HepG2 (cell line): ENCODE measurements around the gene SLCO2A1. TPM values are rescaled to one million over a fixed set of nuclear protein-coding genes. Genes with fewer than 3 reads are reported as not detected.
A peak's percentile ranks its signal among the peaks of the same experiment; 100 is the strongest.

Source experiments
- ATAC-seq: fragments of 200-7000 bp; cut with Tn5 transposase; 3 replicates; pipeline ENCODE4 v1.9.1; 2020; ENCODE audit warnings: mild to moderate bottlenecking, moderate library complexity
- BruUV-seq: library from RNA; stranded (reverse); fragments of 400-500 nt; replicated peaks from 2 replicates; lab custom pipeline; 2021; lab: Mats Ljungman, UMichigan
- CTCF ChIA-PET: fragments of 300-600 bp; formaldehyde crosslinking; extraction: SDS; loops from one replicate; lab custom pipeline; 2021; ENCODE audit warnings: low total read pairs, inconsistent platforms, low intra/inter-chr PET ratio; lab: Yijun Ruan, JAX
- POLR2A ChIA-PET: fragments of 350-600 bp; sonication (Branson Sonifier 250); formaldehyde crosslinking; loops from one replicate; lab custom pipeline; 2020; ENCODE audit warnings: antibody characterized with exemption, inconsistent platforms; lab: Yijun Ruan, JAX
- DNase-seq: peaks from one replicate; pipeline ENCODE4 v3.0.0-alpha.2; 2015; ENCODE audit warnings: low spot score
- FAIRE-seq: peaks from 3 replicates; lab custom pipeline; 2011; peaks lifted over from hg19 to GRCh38; lab: Jason Lieb, UNC
- H2AFZ ChIP-seq: one replicate; pipeline ENCODE4 v1.6.1; 2011; ENCODE audit warnings: low read length, inconsistent platforms
- H3K27ac ChIP-seq: fragments of 300-600 bp; 3 replicates; pipeline ENCODE4 v1.8.0; 2011; ENCODE audit warnings: mixed run types, mild to moderate bottlenecking, mixed read lengths, low read length, inconsistent platforms; ENCODE audit not compliant: insufficient read depth; ENCODE audit errors: extremely low read length
- H3K27me3 ChIP-seq, 2 experiments: fragments of 200-600 bp in 1 of 2; 2 replicates in 1 of 2; 3 replicates in 1 of 2; pipeline versions ENCODE4 v1.6.0 to v1.8.0; 2011; ENCODE audit warnings: low read length in 2 of 2, mild to moderate bottlenecking in 2 of 2, moderate library complexity in 2 of 2, inconsistent platforms in 1 of 2; ENCODE audit not compliant: insufficient read depth in 2 of 2, control insufficient read depth in 1 of 2
- H3K36me3 ChIP-seq, 2 experiments: fragments of 200-600 bp in 1 of 2; replicated peaks in 1 of 2; 2 replicates in 1 of 2; 3 replicates in 1 of 2; pipeline versions ENCODE4 v1.5.1 to v1.8.0; 2011; ENCODE audit warnings: low read length in 2 of 2, inconsistent platforms in 1 of 2; ENCODE audit not compliant: insufficient read depth in 2 of 2, control insufficient read depth in 1 of 2
- H3K4me1 ChIP-seq: 2 replicates; pipeline ENCODE4 v1.5.1; 2012; ENCODE audit warnings: low read length, inconsistent platforms; ENCODE audit not compliant: insufficient read depth
- H3K4me2 ChIP-seq: 2 replicates; pipeline ENCODE4 v1.6.0; 2011; ENCODE audit warnings: low read depth, low read length, inconsistent platforms
- H3K4me3 ChIP-seq, 3 experiments: fragments of 200-600 bp in 1 of 3; sonication (generic), shearing (Covaris generic) in 1 of 3; replicated peaks in 1 of 3; 2 replicates each; pipeline ENCODE4 v1.5.1; 2011 to 2016; ENCODE audit warnings: low read length in 3 of 3, inconsistent platforms in 2 of 3, low read depth in 2 of 3, mild to moderate bottlenecking in 2 of 3, control low read depth in 1 of 3, mixed read lengths in 1 of 3; ENCODE audit not compliant: insufficient read depth in 1 of 3
- H3K79me2 ChIP-seq: one replicate; pipeline ENCODE4 v1.6.1; 2011; ENCODE audit warnings: low read length, inconsistent platforms; ENCODE audit not compliant: insufficient read depth
- H3K9ac ChIP-seq: 2 replicates; pipeline ENCODE4 v1.6.0; 2011; ENCODE audit warnings: mild to moderate bottlenecking, low read depth, low read length, inconsistent platforms; ENCODE audit not compliant: insufficient read depth
- H3K9me3 ChIP-seq: 2 replicates; pipeline ENCODE4 v1.5.1; 2012; ENCODE audit warnings: mild to moderate bottlenecking, low read length
- H4K20me1 ChIP-seq: 2 replicates; pipeline ENCODE4 v1.6.0; 2011; ENCODE audit warnings: inconsistent platforms, mild to moderate bottlenecking, low read length, moderate library complexity; ENCODE audit not compliant: insufficient read depth
- EEA1 ChIP-seq: sonication (generic); formaldehyde crosslinking; IDR thresholded peaks from 2 replicates; pipeline ENCODE4 v1.5.1; 2020; ENCODE audit warnings: mild to moderate bottlenecking, missing genetic modification reagents, borderline replicate concordance
- GMEB2 ChIP-seq: IDR thresholded peaks from 2 replicates; pipeline ENCODE4 v1.6.1; 2016; ENCODE audit warnings: missing biosample characterization, missing genetic modification reagents, low read depth
- MEF2D ChIP-seq: sonication (generic); formaldehyde crosslinking; IDR thresholded peaks from 2 replicates; pipeline ENCODE4 v1.5.1; 2020; ENCODE audit warnings: mild to moderate bottlenecking, missing genetic modification reagents
- TRAFD1 ChIP-seq: sonication (generic); formaldehyde crosslinking; IDR thresholded peaks from 2 replicates; pipeline ENCODE4 v1.5.1; 2020; ENCODE audit warnings: missing genetic modification reagents, mild to moderate bottlenecking, borderline replicate concordance
- ZNF780A ChIP-seq: sonication (generic); formaldehyde crosslinking; IDR thresholded peaks from 2 replicates; pipeline ENCODE4 v1.8.0; 2022; ENCODE audit warnings: mild to moderate bottlenecking, missing genetic modification reagents, moderate library complexity
- WGBS: methylation state at CpG from one replicate; pipeline ENCODE4 v1.1.6; 2017; ENCODE audit warnings: low lambda C conversion rate; 5-methylcytosine and 5-hydroxymethylcytosine counted together
- in situ Hi-C: cut with HindIII; loops from 2 replicates; pipeline ENCODE4 v1.10.0; 2017; ENCODE audit warnings: low pct_unique_long_range_greater_than_20kb; ENCODE audit not compliant: extremely low pct_ligation_motif_present
- intact Hi-C: fragments of 100-400 bp; cut with micrococcal nuclease; formaldehyde crosslinking; loops from one replicate; pipeline ENCODE4 v1.10.0; 2022; ENCODE audit not compliant: unreplicated experiment
- polyA plus RNA-seq, 8 experiments: library from polyadenylated mRNA; depleted of rRNA in 3 of 8; stranded (reverse) in 7 of 8; unstranded in 1 of 8; fragments of >200 nt; fragmentation: Illumina TruSeq in 4 of 8; extraction: Trizol in 4 of 8; gene quantifications; 2 replicates each; pipeline versions ENCODE4 v1.2.1 to v1.2.3, GENCODE V29; 2011 to 2016; ENCODE audit warnings: low read depth in 4 of 8, missing spikeins in 1 of 8, mixed read lengths in 1 of 8; ENCODE audit not compliant: insufficient read depth in 1 of 8
- total RNA-seq, 5 experiments: library from RNA; depleted of rRNA; stranded (reverse); fragments of >200 nt; fragmentation: Illumina TruSeq; extraction: Trizol; gene quantifications; 2 replicates each; pipeline ENCODE4 v1.2.3, GENCODE V29; 2016; ENCODE audit warnings: low read depth in 1 of 5
- TF ChIP-seq, protein P1 (sequence below): sonication (generic); formaldehyde crosslinking; IDR thresholded peaks from 2 replicates; pipeline ENCODE4; 2020; ENCODE audit warnings: missing genetic modification reagents, mild to moderate bottlenecking, borderline replicate concordance
- TF ChIP-seq, protein P2 (sequence below): sonication (generic); formaldehyde crosslinking; IDR thresholded peaks from 2 replicates; pipeline ENCODE4 v1.9.0; 2021; ENCODE audit warnings: mild to moderate bottlenecking, missing genetic modification reagents

Gene SLCO2A1
- total and polyA plus RNA-seq, 2 of the 13 experiments (the other 11 are each of a cell fraction or from before 2014, with no cell fraction given): 0.04 TPM; not detected in 1

GRCh38 chr3:133925960-133926735 lies 103.6 kb downstream of the SLCO2A1 start:
- peak; percentile 15; the same call in 2 of the 3 replicates for ATAC-seq
- 65% methylated on average over 10 of the region's 10 CpGs for WGBS
- no peak for FAIRE-seq
- Histone ChIP-seq H3K4me3 (no peak overlapping the region), H3K36me3 (no peaks in the 10 kb centered on the region), H2AFZ (no peak overlapping the region), H3K9me3 (no peaks in the 10 kb centered on the region), H3K27me3 (peaks cover 1 to 42% of the 10 kb centered on the region in 2 experiments; a peak in 4 of 5 replicates), H4K20me1 (no peaks in the 10 kb centered on the region), H3K9ac (no peak overlapping the region), H3K4me1 (peaks cover 11% of the 10 kb centered on the region), H3K4me2 (no peak overlapping the region), H3K27ac (no peak overlapping the region), H3K79me2 (no peaks in the 10 kb centered on the region)
- BruUV-seq: no TSS peak
- ChIA-PET POLR2A (no interaction called here), CTCF (no interaction called here)
- intact Hi-C loops (no loop called here), in situ Hi-C loops (no loop called here)
- DNase-seq: no peak
- TF ChIP-seq EEA1 (CRISPR knock-in tag) (no peak), ZNF780A (no peak), TRAFD1 (CRISPR knock-in tag) (no peak), GMEB2 (no peak), MEF2D (no peak)
- TF ChIP-seq, protein P1, sequence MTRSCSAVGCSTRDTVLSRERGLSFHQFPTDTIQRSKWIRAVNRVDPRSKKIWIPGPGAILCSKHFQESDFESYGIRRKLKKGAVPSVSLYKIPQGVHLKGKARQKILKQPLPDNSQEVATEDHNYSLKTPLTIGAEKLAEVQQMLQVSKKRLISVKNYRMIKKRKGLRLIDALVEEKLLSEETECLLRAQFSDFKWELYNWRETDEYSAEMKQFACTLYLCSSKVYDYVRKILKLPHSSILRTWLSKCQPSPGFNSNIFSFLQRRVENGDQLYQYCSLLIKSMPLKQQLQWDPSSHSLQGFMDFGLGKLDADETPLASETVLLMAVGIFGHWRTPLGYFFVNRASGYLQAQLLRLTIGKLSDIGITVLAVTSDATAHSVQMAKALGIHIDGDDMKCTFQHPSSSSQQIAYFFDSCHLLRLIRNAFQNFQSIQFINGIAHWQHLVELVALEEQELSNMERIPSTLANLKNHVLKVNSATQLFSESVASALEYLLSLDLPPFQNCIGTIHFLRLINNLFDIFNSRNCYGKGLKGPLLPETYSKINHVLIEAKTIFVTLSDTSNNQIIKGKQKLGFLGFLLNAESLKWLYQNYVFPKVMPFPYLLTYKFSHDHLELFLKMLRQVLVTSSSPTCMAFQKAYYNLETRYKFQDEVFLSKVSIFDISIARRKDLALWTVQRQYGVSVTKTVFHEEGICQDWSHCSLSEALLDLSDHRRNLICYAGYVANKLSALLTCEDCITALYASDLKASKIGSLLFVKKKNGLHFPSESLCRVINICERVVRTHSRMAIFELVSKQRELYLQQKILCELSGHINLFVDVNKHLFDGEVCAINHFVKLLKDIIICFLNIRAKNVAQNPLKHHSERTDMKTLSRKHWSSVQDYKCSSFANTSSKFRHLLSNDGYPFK (CRISPR knock-in tag): no peak
- TF ChIP-seq, protein P2, sequence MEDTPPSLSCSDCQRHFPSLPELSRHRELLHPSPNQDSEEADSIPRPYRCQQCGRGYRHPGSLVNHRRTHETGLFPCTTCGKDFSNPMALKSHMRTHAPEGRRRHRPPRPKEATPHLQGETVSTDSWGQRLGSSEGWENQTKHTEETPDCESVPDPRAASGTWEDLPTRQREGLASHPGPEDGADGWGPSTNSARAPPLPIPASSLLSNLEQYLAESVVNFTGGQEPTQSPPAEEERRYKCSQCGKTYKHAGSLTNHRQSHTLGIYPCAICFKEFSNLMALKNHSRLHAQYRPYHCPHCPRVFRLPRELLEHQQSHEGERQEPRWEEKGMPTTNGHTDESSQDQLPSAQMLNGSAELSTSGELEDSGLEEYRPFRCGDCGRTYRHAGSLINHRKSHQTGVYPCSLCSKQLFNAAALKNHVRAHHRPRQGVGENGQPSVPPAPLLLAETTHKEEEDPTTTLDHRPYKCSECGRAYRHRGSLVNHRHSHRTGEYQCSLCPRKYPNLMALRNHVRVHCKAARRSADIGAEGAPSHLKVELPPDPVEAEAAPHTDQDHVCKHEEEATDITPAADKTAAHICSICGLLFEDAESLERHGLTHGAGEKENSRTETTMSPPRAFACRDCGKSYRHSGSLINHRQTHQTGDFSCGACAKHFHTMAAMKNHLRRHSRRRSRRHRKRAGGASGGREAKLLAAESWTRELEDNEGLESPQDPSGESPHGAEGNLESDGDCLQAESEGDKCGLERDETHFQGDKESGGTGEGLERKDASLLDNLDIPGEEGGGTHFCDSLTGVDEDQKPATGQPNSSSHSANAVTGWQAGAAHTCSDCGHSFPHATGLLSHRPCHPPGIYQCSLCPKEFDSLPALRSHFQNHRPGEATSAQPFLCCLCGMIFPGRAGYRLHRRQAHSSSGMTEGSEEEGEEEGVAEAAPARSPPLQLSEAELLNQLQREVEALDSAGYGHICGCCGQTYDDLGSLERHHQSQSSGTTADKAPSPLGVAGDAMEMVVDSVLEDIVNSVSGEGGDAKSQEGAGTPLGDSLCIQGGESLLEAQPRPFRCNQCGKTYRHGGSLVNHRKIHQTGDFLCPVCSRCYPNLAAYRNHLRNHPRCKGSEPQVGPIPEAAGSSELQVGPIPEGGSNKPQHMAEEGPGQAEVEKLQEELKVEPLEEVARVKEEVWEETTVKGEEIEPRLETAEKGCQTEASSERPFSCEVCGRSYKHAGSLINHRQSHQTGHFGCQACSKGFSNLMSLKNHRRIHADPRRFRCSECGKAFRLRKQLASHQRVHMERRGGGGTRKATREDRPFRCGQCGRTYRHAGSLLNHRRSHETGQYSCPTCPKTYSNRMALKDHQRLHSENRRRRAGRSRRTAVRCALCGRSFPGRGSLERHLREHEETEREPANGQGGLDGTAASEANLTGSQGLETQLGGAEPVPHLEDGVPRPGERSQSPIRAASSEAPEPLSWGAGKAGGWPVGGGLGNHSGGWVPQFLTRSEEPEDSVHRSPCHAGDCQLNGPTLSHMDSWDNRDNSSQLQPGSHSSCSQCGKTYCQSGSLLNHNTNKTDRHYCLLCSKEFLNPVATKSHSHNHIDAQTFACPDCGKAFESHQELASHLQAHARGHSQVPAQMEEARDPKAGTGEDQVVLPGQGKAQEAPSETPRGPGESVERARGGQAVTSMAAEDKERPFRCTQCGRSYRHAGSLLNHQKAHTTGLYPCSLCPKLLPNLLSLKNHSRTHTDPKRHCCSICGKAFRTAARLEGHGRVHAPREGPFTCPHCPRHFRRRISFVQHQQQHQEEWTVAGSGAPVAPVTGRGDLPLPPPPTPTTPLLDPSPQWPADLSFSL: no peak
